Esophagus muscularis mucosa (tissue), 4 donors: ENCODE results near the gene INSC.

Experiments used
- EP300 ChIP-seq: sonication (generic); formaldehyde crosslinking; IDR thresholded peaks from one replicate; pipeline ENCODE4 v1.6.1; 2017; ENCODE audit warnings: antibody characterized with exemption
- POLR2A ChIP-seq: fragments of 450-650 bp; IDR thresholded peaks from one replicate; pipeline ENCODE4 v1.6.1; 2017; ENCODE audit warnings: antibody characterized with exemption, moderate library complexity, mild to moderate bottlenecking, low read depth
- POLR2AphosphoS5 ChIP-seq, 2 donors: sonication (generic); formaldehyde crosslinking; IDR thresholded peaks; one replicate each; pipeline ENCODE4 v1.6.1; 2017; ENCODE audit warnings: antibody characterized with exemption in 2 of 2
- TF ChIP-seq, protein P1 (sequence below), 3 experiments: fragments of 200-600 bp in 2 of 3; fragments of 450-650 bp in 1 of 3; sonication (generic) in 2 of 3; IDR thresholded peaks; one replicate each; pipeline ENCODE4 v1.5.1; 2017 to 2019; ENCODE audit warnings: antibody characterized with exemption in 3 of 3, mild to moderate bottlenecking in 2 of 3, moderate library complexity in 1 of 3

DNA sequence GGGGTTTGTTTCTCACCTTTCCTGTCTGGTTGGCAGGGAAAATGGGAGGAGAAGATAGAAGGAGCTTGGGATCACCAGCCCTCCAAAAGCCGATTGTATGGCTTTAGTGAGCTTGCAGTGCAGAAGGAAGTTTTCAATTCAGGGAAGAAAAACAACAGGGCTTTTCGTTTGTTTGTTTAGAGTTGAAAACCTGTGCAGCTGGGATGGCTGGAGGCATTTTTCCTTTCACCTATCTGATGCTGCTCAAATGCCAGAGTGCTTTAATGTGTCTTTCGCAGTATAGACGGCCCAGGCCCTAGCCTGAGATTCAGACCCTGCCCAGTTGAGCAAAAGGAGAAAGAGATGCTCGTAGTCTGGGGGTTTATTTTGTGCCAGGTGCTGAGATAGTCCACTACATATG, 87.9 kb downstream of the INSC start:
- TF ChIP-seq, protein P1, sequence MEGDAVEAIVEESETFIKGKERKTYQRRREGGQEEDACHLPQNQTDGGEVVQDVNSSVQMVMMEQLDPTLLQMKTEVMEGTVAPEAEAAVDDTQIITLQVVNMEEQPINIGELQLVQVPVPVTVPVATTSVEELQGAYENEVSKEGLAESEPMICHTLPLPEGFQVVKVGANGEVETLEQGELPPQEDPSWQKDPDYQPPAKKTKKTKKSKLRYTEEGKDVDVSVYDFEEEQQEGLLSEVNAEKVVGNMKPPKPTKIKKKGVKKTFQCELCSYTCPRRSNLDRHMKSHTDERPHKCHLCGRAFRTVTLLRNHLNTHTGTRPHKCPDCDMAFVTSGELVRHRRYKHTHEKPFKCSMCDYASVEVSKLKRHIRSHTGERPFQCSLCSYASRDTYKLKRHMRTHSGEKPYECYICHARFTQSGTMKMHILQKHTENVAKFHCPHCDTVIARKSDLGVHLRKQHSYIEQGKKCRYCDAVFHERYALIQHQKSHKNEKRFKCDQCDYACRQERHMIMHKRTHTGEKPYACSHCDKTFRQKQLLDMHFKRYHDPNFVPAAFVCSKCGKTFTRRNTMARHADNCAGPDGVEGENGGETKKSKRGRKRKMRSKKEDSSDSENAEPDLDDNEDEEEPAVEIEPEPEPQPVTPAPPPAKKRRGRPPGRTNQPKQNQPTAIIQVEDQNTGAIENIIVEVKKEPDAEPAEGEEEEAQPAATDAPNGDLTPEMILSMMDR (IDR thresholded peaks at IDR 0.05) = no peak
- TF ChIP-seq POLR2A (no peak), EP300 (no peak), POLR2AphosphoS5 (IDR thresholded peaks at IDR 0.05) (no peak)
